Psoas muscle (tissue), 8 donors: ENCODE measurements around the gene GPRIN3. TPM values are rescaled to one million over a fixed set of nuclear protein-coding genes. Genes with fewer than 3 reads are reported as not detected.

Experiments used
- ATAC-seq, 4 donors: fragments of 200-7000 bp; cut with Tn5 transposase; one replicate each; pipeline ENCODE4 v1.9.1; 2020; ENCODE audit warnings: moderate library complexity in 3 of 4, mild to moderate bottlenecking in 2 of 4
- DNase-seq, 2 donors: peaks; one replicate each; pipeline ENCODE4 v3.0.0-alpha.2; 2020
- H3K27ac ChIP-seq: fragments of 200-600 bp; one replicate; pipeline ENCODE4 v1.8.0; 2022
- H3K27me3 ChIP-seq, 3 donors: fragments of 200-600 bp in 1 of 3; one replicate each; pipeline versions ENCODE4 v1.6.1 to v1.8.0; 2013 to 2022; ENCODE audit warnings: low read length in 2 of 3, mild to moderate bottlenecking in 2 of 3, moderate library complexity in 1 of 3; ENCODE audit not compliant: insufficient read depth in 3 of 3
- H3K36me3 ChIP-seq, 2 donors: fragments of 200-600 bp in 1 of 2; one replicate each; pipeline versions ENCODE4 v1.6.1 to v1.8.0; 2013 to 2022; ENCODE audit warnings: low read depth in 1 of 2, mild to moderate bottlenecking in 1 of 2, moderate library complexity in 1 of 2; ENCODE audit not compliant: insufficient read depth in 1 of 2
- H3K4me1 ChIP-seq: fragments of 200-600 bp; one replicate; pipeline ENCODE4 v1.8.0; 2022
- H3K4me3 ChIP-seq: fragments of 200-600 bp; one replicate; pipeline ENCODE4 v1.8.0; 2022; ENCODE audit warnings: mild to moderate bottlenecking
- H3K9me3 ChIP-seq: fragments of 200-600 bp; one replicate; pipeline ENCODE4 v1.8.0; 2022
- CTCF ChIP-seq: fragments of 200-600 bp; IDR thresholded peaks from one replicate; pipeline ENCODE4 v1.8.0; 2022; ENCODE audit warnings: antibody characterized with exemption
- WGBS, 3 donors: extraction: QIAGEN DNeasy Blood & Tissue Kit; methylation state at CpG; one replicate each; pipeline versions ENCODE4 v1.1.6 to v1.1.7; 2013; 5-methylcytosine and 5-hydroxymethylcytosine counted together
- intact Hi-C, 2 donors: fragments of 100-400 bp; cut with DNase I; formaldehyde crosslinking; loops; one replicate each; pipeline versions ENCODE4 v1.11.0 to v1.14.2; 2022
- polyA plus RNA-seq, 3 donors: library from polyadenylated mRNA; stranded (reverse); fragments of 200-250 nt; gene quantifications; one replicate each; pipeline ENCODE4 v1.2.3, GENCODE V29; 2013
- total RNA-seq, 4 donors: library from RNA; stranded (reverse); fragmentation: NEBNext Ultra II Directional in 2 of 4; extraction: Animal tissue kit (Norgen Biotek cat#: 25700) in 2 of 4; gene quantifications; one replicate each; pipeline versions ENCODE4 v1.2.1 to v1.2.4, GENCODE V29; 2021 to 2023
- donor health status: healthy with polysubstance abuse.
- donor health status: DM: no; HTN: no; CAD: no; lungs with moderate emphysema.
- donor health status: Bipolar disorder and iron deficiency.
- donor health status: healthy.
- donor health status: DM: yes; HTN: yes; CAD: no.
- donor health status: DM: no; HTN: no; CAD: no.
- donor health status: DM: no; HTN: no; CAD: no.
- donor health status: DM: yes; HTN: yes; CAD: no.

Gene GPRIN3
- total and polyA plus RNA-seq, 7 donors, result 0.30 to 3.0 (median 1.2) TPM

GRCh38 chr4:89193843-89194242 lies 113.8 kb downstream of the GPRIN3 start:
- DNase-seq (no peak), ATAC-seq (no peak)
- TF ChIP-seq CTCF, result no peak
- 12 to 14% (median 12%) methylated on average over 3 of the region's 3 CpGs for WGBS, 3 donors
- Histone ChIP-seq H3K36me3 (no peaks in the 10 kb centered on the region), H3K9me3 (no peaks in the 10 kb centered on the region), H3K27me3 (no peaks in the 10 kb centered on the region), H3K4me1 (no peaks in the 10 kb centered on the region), H3K4me3 (no peak overlapping the region), H3K27ac (no peak overlapping the region)
- intact Hi-C loops, result no loop called here

Other genes with a start within 250 kb of the GPRIN3 start
- gene TIGD2, start 196.3 kb downstream of the GPRIN3 start, total RNA-seq, result 1 to 10 TPM; 1.5 to 4.4 (median 2.7) TPM
- gene TIGD2, start 196.3 kb downstream of the GPRIN3 start, polyA plus RNA-seq, result 1 to 10 TPM; 1.6 to 3.0 (median 1.8) TPM